Activated naive CD8-positive, alpha-beta T cell treated with anti-CD3 and anti-CD28 coated beads, Interleukin-2, amount 50 U/mL, for 16 hours (primary cell): ENCODE results near the gene C2orf74.
A peak's percentile ranks its signal among the peaks of the same experiment; 100 is the strongest.
"Not testable (repeated sequence)": the region's sequence is repeated elsewhere in the genome, so short reads cannot be mapped to it uniquely, and the experiment has no call there.

ENCODE experiments used
- DNase-seq: peaks from one replicate; pipeline ENCODE4 v3.0.0-alpha.2; 2020; ENCODE audit warnings: low read depth, low spot score

The C2orf74 gene

DNA sequence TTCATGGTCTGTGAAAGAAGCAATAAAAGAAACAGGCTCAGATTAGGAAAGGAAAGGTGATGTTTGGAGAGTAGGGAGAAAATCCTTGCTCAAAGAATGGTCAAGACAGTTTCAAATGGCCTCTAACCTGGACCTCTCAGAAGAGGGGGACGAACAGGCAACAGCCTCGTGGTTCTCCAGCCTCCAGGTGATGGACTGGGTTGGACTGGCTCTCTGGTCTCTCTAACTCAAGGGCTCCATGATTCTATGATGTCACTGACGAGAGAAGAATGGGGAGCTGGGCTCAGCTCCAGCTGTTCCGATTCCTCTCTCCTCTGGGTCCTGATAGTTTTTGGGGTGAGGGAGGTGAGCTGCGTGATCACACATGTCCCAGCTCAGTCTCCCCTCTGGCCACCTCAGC, at the start of gene C2orf74:
Gene C2orf74 (plus strand): TSS at position 301 of the 400 bp plus-strand sequence. CDS start 327 bp downstream, outside the sequence.
- DNase-seq = no peak

DNA sequence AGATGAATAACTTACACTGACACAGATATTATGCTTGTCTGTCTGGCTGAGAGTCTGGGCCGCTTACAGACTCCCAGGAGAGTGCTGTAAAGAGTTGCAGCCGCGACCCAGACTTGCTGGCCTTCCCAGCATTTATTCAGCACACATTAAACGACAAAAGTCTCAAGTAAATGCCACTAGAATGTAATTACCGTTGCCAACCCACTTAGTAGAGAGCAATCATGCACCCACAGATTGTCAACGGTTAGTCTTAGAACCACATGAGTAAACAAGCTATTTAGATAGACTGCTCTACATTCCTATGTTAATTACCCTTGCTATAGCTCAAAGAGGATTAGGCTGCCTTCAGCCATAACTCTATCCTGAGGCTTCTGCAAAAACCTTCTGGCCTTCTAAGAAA, 47.8 kb upstream of the C2orf74 start:
- DNase-seq = no peak

DNA sequence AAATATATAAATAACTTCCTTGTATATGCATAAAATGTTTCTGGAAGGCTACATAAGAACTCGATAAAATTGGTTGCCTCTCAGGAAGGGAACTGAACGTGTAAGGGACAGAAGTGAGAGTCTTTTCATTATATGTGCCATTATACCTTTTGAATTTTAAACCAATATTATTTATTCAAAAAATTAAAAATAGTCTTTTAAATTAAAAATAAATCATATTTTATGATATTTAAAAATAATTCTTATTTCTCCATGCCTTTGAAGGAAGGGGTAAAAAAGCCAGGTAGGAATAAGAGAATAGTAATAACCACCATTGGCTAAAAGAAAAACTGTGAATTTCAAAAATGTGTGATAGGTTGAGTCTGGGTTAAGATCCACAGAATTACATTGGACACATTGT, 45.7 kb upstream of the C2orf74 start:
- DNase-seq = no peak

DNA sequence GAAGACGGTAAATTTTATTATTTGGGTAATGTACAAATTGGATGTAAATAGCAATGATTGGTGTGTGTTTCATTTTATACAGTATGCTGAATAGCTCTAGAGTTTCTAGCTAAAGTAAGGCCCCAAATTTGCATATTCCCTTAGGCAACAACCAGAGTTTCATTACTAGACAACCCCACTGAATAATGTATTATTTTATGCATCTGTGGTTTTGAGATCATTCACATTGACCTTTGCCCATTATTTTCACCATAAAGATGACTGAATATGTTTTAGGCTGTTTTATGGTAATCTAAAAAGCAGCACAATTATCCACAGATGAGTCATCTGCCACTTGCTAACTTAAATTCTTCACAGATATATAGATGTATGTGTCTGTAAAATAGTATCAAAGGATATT, 44.5 kb upstream of the C2orf74 start:
- no peak for DNase-seq

DNA sequence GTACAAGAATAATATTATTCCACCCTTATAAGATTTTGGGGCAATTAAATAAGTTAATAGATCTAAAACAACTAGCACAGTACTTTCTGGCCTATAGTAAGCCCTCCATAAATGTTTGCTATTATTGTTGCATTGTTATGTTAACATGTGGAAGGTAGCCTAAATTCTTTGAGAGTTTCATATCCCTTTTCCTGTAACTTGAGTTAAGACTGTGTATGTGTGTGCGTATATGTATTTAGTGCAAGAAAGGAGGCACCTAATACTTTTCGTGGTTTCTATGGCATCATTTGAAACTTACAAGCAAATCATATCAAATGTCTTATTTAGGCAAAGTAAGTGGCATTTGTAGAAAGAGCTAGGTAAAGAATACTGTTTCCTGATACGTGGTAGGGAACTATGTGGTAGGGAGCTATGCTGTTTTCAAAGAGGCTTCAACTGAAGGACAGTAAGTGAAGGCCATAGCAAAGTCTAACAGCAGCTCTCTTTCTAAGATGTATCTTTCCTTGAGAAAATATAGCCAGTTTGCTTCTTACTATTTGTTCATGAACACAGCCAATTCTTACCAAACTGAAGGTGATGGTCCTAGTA, 36.8 kb upstream of the C2orf74 start:
- DNase-seq = no peak

DNA sequence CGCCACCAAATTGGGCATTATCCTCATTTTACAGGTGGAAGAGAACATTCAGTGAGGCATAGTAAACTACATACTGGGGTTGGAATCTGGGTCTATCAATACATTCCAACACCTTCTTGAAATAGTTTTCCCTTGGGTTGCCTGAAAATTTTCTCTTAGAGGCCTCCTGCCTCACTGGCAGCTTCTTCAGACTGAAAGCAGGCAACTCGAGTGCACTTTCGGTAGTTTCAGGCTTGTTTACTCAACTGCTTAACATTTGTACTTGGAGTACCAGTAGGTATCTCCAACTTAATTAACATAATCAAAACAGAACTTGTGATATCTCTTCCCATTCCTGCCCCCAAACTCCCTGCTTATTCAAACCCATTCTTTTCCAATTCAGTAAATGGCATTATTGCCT, 36.2 kb upstream of the C2orf74 start:
- DNase-seq = no peak

DNA sequence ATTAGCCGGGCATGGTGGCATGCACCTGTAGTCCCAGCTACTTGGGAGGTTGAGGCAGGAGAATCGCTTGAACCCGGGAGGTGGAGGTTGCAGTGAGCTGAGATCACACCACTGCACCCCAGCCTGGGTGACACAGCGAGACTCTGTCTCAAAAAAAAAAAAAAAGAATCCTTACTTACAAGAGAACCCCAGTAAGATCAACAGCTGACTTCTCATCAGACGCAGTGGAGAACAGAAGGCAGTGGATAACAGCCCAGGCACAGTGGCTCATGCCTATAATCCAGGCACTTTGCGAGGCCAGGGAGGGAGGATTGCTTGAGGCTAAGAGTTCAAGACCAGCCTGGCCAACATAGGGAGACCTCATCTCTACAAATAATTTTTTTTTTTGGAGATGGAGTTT, 33.9 kb upstream of the C2orf74 start:
- not testable (repeated sequence) for DNase-seq

DNA sequence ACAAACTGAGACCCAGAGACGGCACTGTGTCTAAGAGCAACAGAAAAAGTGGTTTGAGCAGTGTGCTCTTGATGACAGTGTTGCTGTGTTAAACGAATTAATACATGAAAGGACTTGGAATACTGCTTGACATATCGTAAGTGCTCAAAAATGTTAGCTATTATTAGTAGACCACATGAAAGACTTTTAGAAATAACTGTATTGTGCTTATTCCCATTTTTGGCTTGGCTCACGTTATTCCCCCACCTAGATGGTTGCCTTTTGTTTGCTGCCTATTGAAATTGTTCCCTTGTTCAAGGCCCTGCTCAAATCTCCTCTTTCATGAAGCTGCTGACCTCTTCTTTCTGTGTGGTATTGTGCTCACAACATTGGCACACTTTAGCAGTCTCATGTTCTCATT, 27.8 kb upstream of the C2orf74 start:
- no peak for DNase-seq

DNA sequence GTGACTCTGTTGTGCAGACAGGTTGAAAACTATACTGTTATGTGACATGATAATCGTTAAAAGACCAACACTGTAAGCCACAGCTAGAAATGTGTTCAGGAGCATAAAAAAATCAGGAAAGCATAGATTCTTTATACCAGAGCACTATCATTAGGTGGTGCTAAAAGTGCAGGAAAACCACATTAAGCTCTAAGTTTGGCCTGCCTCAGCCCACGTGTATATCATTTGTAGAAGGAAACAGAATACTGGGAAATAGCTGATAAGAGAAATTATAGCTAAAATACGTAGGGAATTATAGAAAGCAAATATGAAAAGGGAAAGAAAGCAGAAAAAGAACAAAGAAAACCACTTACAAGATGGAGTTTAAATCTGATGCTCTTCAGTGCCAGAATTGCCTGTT, 26.5 kb upstream of the C2orf74 start:
- no peak for DNase-seq

DNA sequence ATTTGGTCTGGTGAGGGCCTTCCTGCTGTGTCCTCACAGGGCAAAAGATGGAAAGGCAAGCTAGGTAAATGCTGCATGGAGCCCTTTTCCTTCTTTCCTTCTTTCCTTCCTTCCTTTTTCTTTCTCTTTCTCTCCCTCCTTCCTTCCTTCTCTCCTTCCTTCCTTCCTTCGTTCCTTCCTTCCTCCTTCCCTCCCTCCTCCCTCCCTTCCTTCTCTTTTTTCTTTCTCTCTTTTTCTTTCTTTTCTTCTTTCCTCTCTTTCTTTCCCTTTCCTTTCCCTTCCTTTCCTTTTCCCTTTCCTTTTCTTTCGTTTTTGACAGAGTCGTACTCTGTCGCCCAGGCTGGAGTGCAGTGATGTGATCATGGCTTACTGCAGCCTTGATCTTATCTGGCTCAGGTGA, 23.1 kb upstream of the C2orf74 start:
- no peak for DNase-seq

DNA sequence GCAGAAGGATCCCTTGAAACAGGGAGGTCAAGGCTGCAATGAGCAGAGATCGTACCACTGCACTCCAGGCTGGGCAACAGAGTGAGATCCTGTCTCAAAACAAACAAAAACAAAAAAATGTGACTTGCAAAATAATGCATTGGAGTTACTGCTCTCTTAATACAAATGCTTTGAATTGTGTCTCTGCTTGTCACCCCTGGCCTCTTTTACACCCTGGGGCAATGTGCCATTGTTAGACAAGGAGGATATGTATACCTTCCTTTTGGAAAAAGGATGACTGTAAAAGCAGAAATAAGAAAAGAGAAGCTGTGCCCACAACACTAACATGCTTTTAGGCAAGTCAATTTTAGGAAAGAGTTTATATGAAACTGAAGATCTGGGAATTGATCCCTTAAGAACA, 20.8 kb upstream of the C2orf74 start:
- no peak for DNase-seq

DNA sequence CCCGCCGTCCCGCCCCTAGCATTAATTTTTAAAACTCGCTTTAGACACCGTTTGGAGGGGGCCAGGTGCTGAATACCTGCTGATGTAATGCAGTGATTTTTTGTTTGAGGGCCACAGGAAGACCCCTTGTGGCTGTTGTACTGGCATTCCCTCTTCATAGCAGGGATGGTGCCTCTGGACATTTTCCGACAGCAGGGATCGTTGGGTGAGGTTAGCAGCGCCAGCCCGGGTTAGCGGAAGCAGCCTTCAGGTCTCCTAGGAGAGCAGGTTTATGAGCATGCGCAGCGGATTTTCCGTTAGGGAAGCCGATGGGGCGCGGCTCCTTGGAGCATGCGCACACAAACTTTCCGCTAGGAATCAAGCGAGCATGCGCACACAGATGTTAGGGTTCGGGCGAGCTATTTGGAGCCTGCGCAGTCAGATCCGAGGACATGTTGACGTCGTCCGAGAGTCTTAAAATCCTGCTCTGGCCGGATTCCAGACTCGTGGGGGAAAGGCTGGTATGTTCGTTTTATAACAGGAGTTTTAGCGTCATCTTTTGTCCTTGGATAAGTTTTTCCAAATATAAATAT, 17.2 kb upstream of the C2orf74 start:
- DNase-seq = peak; percentile 87

DNA sequence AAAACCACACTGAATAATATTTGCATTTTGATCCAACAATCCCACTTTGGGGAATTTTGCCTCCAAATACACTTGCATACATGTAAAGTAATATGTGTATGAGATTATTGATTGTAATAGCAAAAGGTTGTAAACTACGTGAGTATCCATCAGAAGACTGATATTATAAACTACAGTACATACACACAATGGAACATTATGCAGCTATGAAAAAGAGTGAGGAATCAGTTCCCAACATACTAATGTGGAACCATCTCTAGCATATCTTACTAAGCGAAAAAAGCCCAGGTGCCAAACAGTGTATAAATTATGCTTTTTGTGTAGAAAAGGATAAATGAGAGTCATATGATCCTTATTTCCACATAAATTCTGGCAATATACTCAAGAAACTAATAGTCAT, 16.0 kb upstream of the C2orf74 start:
- no peak for DNase-seq

DNA sequence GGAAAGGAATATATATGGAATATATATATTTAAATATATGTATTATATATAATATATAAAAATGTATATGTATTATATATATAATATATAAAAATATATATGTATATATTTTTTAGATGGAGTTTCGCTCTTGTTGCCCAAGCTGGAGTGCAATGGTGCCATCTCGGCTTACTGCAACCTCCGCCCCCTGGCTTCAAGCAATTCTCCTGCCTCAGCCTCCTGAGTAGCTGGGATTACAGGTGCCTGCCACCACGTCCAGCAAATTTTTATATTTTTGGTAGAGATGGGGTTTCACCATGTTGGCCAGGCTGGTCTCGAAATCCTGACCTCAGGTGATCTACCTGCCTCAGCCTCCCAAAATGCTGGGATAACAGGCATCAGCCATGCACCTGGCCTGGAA, 13.9 kb upstream of the C2orf74 start:
- DNase-seq = not testable (repeated sequence)

DNA sequence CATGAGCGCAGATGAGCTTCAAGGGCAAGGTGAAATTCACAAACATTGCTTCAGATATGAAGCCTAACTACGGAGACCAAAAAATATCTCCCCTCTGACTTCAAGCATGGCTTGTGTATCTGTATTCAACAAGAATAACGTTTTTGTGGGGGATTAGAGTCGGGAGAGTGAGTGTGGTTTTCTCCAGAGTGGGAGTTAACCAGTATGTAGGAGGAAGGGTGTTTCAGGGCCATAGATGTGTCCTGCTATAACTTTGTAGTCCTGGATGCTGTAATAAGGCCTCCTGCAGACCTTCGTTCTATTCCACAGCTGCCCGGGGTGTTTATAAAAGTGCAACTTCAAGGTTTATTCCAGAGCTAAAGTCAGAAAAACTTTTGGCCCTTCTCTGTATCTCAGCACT, 12.9 kb upstream of the C2orf74 start:
- no peak for DNase-seq

DNA sequence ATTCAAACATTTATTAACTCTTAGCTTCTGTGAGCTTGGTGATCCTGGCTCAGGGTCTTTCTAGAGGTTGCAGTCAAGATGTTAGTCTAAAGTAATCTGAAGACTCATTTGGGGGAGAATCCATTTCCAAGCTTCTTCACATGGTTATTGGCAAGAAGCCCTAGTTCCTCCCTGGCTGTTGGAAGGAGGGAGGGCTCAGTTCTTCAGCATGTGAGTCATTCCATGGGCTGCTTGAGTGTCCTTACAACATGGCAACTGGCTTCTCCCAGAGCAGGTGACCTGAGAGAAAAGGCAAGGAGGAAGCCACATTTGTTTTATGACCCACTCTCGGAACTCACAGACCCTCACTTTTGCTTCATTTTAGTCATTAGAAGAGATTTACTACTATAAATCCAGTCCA, 10.6 kb upstream of the C2orf74 start:
- no peak for DNase-seq

DNA sequence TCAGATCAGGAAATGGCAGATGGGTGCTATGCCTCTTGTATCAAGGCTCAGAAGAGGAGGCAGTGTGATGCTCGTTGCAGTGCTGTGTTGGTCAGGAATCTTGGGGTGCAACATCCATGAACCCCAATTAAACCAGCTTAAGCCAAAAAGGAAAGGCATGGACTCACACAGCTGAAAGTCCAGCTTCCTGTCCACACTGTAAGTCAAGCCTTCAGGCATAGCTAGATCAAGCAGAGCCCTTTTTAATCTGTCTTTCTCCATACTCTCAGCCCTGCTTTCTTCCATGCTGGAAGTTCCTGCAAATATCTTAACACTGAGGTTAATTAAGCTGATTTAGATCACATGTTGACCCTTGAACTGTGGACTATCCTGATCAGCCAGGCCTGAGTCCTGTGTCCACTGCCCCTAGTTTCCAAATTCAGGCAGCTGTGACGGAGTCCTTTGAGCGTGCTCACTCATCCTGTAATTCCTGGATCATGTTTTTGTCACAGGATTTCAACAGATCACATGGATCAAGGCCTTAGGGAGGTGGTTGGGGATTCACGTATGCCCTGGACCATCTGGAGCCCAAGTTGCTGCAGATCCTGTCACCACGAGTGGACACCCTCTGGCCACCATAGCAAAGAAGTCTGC, 4.5 kb upstream of the C2orf74 start:
- DNase-seq = no peak

DNA sequence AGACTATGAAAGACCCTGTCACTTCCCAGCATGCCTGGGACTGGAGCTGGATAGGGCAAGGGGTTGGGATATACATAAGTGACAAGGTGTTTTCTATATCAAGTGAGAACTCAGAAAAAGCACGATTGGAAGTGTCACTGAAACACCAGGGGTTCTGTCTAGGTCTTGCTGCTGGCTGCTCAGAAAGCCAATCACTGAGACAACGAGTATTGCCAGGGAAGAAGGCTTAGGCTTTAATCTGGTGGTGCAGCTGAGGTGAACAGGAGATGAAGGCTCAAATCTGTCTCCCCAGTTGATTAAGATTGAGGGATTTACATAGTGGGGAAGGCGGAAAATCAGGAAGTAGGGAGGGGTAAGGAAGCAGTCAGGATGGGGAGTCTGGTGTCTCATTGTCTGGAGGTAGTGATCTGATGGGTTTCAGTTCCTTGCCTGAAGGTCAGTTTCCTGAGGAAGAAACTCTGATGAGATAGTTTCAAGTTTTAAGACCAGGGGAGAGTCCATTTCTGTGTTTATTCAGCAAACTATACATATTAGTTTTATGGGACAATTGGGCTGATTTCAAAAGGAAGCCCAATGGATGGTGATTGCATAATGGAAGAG, 3.5 kb upstream of the C2orf74 start:
- DNase-seq = no peak

DNA sequence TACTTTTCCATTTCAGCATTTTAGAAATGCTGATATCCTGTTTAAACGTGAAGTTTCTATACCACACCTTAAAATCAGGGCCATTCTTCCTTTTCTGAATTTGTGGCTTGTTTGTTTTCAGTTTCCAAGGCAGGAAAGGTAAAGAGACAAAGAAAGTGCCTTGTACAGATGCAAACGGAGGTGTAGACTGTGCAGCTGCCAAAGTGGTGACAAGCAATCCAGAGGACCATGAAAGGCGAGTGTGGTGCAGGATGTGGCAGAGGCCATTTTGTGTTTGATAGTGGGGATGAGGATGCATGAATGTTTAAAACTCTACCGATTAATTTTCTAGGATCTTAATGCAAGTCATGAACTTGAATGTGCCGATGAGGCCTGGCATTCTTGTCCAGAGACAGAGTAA, 733 bp downstream of the C2orf74 start:
- no peak for DNase-seq

DNA sequence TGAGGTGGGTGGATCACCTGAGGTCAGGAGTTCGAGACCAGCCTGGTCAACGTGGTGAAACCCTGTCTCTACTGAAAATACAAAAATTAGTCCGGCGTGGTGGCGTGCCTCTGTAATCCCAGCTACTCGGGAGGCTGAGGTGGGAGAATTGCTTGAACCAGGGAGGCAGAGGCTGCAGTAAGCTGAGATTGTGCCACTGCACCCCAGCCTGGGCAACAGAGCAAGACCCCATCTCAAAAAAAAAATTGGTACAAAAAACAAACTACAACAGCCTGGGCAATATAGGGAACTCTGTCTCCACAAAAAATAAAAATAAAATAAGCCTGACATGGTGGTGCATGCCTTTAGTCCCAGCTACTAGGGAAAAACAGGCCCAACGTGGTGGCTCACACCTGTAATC, 3.1 kb downstream of the C2orf74 start:
- DNase-seq = not testable (repeated sequence)

DNA sequence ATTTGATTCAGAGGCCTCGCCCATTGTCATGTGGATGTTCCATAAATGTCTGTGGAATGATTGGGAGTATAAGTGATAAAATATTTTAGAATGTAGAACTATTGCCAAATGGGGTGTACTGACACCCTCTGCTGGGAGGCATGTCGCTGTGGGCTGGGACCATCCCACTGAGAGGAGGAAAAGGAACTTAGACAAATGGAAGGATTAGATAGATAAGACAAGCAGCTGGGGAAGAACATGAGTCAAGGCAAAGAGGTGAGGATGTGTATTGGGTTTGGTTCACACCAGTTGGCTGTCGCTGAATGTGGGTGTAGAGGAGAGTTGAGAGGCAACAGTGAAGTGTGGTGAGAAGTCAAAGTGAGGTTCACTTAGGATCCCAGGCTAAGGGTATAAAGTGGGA, 4.0 kb downstream of the C2orf74 start:
- DNase-seq = no peak

DNA sequence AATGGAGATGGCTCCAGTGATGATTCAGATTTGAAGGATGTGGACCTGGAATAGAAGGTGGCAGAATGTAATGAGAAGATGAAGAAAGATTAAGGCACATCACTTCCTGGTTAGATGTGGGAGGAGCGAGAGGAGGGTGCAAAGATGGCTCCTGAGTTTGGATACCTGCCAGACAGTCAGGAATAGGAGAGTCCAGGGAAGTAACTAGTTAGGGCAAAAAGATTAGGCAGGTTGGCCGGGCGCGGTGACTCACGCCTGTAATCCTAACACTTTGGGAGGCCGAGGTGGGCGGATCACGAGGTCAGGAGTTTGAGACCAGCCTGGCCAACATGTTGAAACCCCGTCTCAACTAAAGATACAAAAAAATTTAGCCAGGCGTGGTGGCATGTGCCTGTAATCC, 5.6 kb downstream of the C2orf74 start:
- no peak for DNase-seq

DNA sequence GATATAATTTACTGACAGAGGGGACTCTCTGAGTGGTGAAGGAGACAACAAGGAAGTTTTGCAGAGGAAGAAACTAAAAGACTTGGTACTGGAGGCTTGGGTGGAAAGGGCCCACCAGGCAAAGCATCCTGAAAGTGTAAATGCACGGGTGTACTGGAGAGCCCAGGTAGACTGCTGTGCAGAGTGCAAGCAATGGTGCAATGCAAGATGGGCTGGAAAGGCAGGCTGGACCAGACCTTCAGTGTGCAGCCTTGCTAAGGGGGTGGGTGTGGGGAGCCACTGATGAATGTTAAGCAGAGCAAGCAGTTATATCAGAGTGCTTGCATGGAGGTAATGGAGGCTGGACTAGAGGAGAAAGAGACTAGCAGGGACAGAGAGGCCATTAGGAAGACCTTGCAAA, 10.7 kb downstream of the C2orf74 start:
- no peak for DNase-seq
